Measurements from ENCODE around the gene ALDH3B2.
"Not testable (repeated sequence)": the region's sequence is repeated elsewhere in the genome, so short reads cannot be mapped to it uniquely, and the experiment has no call there.

Gene ALDH3B2

DNA sequence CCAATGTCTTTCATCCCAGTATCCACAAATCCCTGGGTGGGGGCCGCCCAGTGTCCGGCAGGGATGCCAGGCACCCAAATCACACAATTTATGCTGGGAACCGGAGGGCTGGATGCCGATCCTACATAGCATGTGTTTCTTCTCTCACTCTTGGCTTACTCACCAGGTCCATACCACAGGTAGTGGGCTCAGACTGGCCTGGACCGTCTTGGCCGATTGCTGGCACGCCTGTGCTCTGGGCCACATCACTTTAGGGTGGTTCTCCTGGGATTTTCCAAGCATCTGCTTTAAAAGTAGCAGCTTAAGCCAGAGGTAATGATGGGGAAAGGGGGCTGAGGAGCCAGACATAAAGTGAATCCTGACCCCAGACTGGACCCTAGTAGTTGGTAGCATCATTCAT lies 22.6 kb upstream of the ALDH3B2 start:
- no peak for DNase-seq (ENCODE audit: low spot score in 2 of 2)
- H3K9me3 Mint-ChIP-seq = no peaks in the 10 kb centered on the region
- H3K4me3 Mint-ChIP-seq = no peak overlapping the region
- no peaks in the 10 kb centered on the region for H3K4me1 Mint-ChIP-seq
- no peak for ATAC-seq
- H3K27ac Mint-ChIP-seq = no peak overlapping the region
- H3K36me3 Mint-ChIP-seq = no peaks in the 10 kb centered on the region

GRCh38 chr11:67695606-67696005 lies 21.2 kb upstream of the ALDH3B2 start:
- Mint-ChIP-seq H3K4me1 (no peaks in the 10 kb centered on the region), H3K36me3 (no peaks in the 10 kb centered on the region), H3K27ac (no peak overlapping the region), H3K9me3 (no peaks in the 10 kb centered on the region), H3K4me3 (no peak overlapping the region)
- DNase-seq (ENCODE audit: low spot score in 2 of 2) = no peak
- ATAC-seq = no peak

DNA sequence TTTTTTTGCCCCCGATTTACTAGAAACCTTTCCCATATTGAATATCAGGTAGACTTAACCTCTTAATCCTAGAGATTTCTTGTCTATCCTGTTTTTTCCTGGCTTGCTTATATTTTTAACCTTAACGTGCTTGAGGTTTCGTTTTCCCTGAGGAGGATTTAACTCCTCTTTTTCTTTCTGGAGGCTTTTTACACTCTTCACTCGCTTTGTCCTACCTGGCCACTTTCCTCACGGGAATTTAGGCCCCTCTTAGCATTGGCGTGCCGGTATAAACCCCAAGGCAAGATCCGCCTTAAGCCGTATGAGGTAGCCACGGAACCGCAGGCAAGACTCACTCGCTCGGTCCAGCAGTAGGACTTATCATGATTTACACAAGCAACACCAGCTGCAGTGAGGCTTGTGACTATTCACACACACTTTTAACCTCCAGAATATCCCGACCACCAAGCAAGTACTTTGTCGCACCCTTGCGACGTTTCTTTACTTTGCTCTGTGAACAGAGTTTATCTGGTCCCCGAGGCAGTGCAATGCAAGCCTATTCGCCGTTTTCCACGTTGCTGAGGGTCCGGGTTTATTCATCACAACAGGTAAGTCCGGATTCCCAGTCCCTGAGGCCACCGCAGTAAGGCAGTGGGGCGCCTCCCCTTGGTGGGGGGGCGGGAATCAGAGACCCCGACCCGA lies 20.6 kb upstream of the ALDH3B2 start:
- H3K4me3 Mint-ChIP-seq = no peak overlapping the region
- no peak overlapping the region for H3K27ac Mint-ChIP-seq
- H3K36me3 Mint-ChIP-seq = no peaks in the 10 kb centered on the region
- ATAC-seq = no peak
- no peaks in the 10 kb centered on the region for H3K9me3 Mint-ChIP-seq
- DNase-seq (ENCODE audit: low spot score in 2 of 2) = no peak
- no peaks in the 10 kb centered on the region for H3K4me1 Mint-ChIP-seq

GRCh38 chr11:67691149-67691548 lies 16.7 kb upstream of the ALDH3B2 start:
- ATAC-seq (no peak), DNase-seq (ENCODE audit: low spot score in 2 of 2) (no peak)
- Mint-ChIP-seq H3K27ac (no peak overlapping the region), H3K9me3 (no peaks in the 10 kb centered on the region), H3K4me3 (no peak overlapping the region), H3K36me3 (no peaks in the 10 kb centered on the region), H3K4me1 (peaks cover 10% of the 10 kb centered on the region)

DNA sequence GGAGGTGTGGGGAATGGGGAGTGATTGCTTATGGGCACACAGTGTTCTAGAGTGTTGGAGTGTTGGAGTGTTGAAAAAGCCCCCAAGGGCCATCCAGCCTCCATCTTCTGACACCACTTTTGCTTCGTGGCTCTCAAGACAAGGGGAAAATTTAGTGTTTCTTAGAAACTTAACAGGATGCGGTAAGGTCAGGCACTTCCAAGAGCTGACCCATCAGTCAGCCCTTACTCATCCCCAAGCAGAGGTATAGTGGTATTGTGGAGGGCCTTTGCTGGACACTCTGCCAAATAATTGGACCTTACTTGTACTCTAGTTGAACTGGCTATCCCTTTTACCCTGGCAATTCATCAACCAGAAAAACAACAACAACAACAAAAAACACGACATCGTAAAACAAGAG lies 14.8 kb upstream of the ALDH3B2 start:
- no peak overlapping the region for H3K4me3 Mint-ChIP-seq
- H3K4me1 Mint-ChIP-seq = peaks cover 10% of the 10 kb centered on the region
- DNase-seq (ENCODE audit: low spot score in 2 of 2) (no peak), ATAC-seq (peak; percentile 61)
- no peaks in the 10 kb centered on the region for H3K36me3 Mint-ChIP-seq
- H3K27ac Mint-ChIP-seq = peak overlapping the region; percentile 39
- H3K9me3 Mint-ChIP-seq = no peaks in the 10 kb centered on the region

DNA sequence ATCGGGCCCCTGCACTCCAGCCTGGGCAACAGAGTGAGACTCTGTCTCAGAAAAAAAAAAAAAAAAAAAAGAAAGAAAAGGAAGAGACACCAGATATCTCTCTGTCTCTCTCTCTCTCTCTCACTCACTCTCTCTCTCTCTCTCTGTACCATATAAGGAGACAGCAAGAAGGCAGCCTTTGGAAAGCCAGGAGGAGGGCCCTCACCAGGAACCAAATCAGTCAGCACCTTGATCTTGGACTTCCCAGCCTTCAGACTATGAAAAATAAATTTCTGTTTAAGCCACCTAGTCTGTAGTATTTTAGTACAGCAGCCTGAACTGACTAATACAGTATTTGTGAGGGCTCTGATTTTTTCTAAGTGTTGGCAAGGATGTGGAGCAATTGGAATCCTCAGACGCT lies 13.6 kb upstream of the ALDH3B2 start:
- Mint-ChIP-seq H3K9me3 (no peaks in the 10 kb centered on the region), H3K27ac (no peak overlapping the region), H3K36me3 (no peaks in the 10 kb centered on the region), H3K4me3 (no peak overlapping the region), H3K4me1 (peaks cover 10% of the 10 kb centered on the region)
- ATAC-seq (no peak), DNase-seq (ENCODE audit: low spot score in 2 of 2) (no peak)

GRCh38 chr11:67685641-67686332 lies 11.4 kb upstream of the ALDH3B2 start:
- H3K4me1 Mint-ChIP-seq; H3K27ac Mint-ChIP-seq; H3K4me3 Mint-ChIP-seq; ATAC-seq; H3K9me3 Mint-ChIP-seq; H3K36me3 Mint-ChIP-seq; DNase-seq (ENCODE audit: low spot score in 2 of 2): not testable (repeated sequence)

GRCh38 chr11:67682126-67683034 lies 8.0 kb upstream of the ALDH3B2 start:
- H3K36me3 Mint-ChIP-seq; H3K4me1 Mint-ChIP-seq; H3K27ac Mint-ChIP-seq; H3K9me3 Mint-ChIP-seq; H3K4me3 Mint-ChIP-seq; ATAC-seq; DNase-seq (ENCODE audit: low spot score in 2 of 2): not testable (repeated sequence)

DNA sequence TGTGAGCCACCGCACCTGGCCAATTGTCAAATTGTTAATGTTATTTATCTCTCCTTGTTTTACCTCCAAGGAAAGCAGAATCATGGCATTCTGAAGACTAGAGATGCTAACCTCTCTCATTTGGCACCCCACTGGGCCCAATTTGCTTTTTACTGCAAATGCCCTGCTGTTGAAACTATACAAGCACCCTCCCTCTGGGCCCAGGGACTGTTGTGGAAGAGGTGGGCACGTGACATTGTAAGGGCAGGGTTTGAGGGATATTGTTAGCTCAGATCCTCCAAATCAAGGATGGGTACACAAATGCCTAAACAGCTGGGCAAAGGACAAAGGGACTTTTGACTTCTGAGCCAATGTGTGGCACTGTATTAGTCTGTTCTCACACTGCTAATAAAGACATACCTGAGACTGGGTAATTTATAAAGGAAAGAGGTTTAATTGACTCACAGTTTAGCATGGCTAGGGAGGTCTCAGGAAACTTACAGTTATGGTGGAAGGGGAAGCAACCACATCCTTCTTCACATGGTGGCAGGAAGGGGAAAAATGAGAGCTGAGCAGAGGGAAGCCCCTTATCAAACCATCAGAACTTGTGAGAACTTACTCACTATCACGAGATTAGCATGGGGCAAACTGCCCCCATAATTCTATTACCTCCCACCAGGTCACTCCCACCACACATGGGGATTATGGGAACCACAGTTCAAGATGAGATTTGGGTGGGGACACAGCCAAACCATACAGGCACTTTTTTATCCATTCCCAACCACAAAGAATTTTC lies 6.5 kb upstream of the ALDH3B2 start:
- no peak overlapping the region for H3K27ac Mint-ChIP-seq
- no peak for ATAC-seq
- H3K4me1 Mint-ChIP-seq = no peaks in the 10 kb centered on the region
- H3K4me3 Mint-ChIP-seq = no peak overlapping the region
- H3K36me3 Mint-ChIP-seq = no peaks in the 10 kb centered on the region
- DNase-seq (ENCODE audit: low spot score in 2 of 2) = no peak
- H3K9me3 Mint-ChIP-seq = peaks cover 4% of the 10 kb centered on the region

GRCh38 chr11:67675058-67675747 lies 780 bp upstream of the ALDH3B2 start:
- Mint-ChIP-seq H3K36me3 (no peaks in the 10 kb centered on the region), H3K4me3 (no peak overlapping the region), H3K4me1 (no peaks in the 10 kb centered on the region), H3K27ac (no peak overlapping the region), H3K9me3 (peaks cover 2% of the 10 kb centered on the region)
- DNase-seq (ENCODE audit: low spot score in 2 of 2) (no peak), ATAC-seq (no peak)

GRCh38 chr11:67673902-67674301 lies 521 bp downstream of the ALDH3B2 start:
- Mint-ChIP-seq H3K4me3 (no peak overlapping the region), H3K36me3 (no peaks in the 10 kb centered on the region), H3K4me1 (no peaks in the 10 kb centered on the region), H3K9me3 (peaks cover 2% of the 10 kb centered on the region), H3K27ac (no peak overlapping the region)
- DNase-seq (ENCODE audit: low spot score in 2 of 2) = no peak
- ATAC-seq = no peak

DNA sequence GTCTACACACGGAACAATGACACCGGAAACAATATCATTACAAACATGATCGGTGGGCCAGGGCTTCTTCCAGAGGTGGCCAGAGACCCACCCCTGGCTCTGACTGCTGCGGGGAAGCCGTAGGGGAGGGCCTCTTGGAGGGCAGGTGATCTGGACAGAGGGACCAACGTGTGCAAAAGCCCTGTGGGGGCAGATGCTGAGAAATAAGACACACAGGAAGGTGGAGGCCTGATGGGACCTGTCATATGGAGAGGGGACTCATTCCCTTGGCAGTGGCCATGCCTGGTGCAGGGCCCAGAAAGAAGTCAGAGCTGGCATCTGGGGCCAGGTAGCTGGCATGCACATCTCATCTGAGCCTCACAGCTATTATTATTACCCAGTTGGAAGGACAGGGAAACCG lies 1.1 kb downstream of the ALDH3B2 start:
- Mint-ChIP-seq H3K27ac (no peak overlapping the region), H3K4me3 (no peak overlapping the region), H3K4me1 (no peaks in the 10 kb centered on the region), H3K9me3 (peaks cover 2% of the 10 kb centered on the region), H3K36me3 (no peaks in the 10 kb centered on the region)
- no peak for DNase-seq (ENCODE audit: low spot score in 2 of 2)
- ATAC-seq = no peak

DNA sequence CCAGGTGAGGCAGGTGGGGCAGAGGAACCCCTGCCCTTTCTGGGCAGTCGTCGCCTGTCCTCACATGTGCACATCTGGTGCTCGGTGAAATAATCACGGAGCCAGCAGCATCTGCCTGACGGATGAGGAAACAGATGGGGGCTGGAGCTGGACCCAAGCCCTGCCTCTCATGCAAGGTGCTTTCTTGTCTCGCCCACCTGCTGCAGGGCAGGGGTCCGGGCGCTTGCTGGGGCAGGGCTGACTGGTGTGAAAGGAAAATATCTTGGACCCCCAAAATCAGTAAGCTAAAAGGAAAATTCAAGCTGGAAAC lies 3.3 kb downstream of the ALDH3B2 start:
- DNase-seq (ENCODE audit: low spot score in 2 of 2) (no peak), ATAC-seq (no peak)
- H3K27ac Mint-ChIP-seq = no peak overlapping the region
- no peak overlapping the region for H3K4me3 Mint-ChIP-seq
- H3K4me1 Mint-ChIP-seq = no peaks in the 10 kb centered on the region
- no peaks in the 10 kb centered on the region for H3K36me3 Mint-ChIP-seq
- H3K9me3 Mint-ChIP-seq = no peaks in the 10 kb centered on the region

DNA sequence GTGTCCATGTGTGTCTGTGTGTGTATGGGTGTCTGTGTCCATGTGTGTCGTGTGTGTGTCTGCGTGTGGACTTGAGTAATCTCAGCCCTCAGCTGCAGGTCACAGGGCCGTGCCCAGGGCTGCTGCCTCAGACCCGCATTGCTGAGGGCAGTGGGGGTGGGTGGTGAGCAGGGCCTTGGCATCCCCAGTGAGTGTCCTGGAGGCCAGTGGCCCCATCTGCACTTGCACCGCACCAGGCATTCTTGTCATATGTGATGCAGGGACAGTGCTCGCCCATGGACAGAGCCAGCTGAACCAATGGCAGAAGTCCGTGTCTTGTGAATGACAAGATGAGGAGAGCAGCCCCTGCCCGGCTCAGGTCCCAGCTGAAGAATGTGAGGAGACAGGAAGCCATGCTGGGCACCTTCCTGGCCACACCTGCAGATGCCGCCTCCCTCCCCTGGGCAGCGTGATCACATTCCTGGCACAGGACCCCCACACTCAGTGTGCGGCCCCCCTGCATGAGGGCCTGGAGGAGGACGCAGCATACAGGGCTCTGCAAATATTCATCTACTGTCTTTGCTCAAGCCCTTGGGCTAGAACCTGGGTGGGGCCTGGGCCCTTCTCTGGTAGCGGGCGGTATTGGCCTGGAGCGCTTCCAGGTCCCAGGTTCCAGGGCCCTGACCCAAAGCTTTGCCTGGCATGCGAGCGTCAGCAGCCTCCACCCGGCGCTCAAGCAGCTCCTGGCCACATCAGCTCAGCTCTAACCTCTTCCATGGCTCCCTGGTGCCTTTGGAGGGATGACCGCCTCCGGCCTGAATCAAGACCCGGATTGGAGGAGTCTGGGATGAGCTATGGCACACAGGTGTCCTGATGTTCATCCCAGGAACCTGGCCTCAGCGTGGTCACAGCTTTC lies 3.9 kb downstream of the ALDH3B2 start:
- ATAC-seq = no peak
- Mint-ChIP-seq H3K4me3 (no peak overlapping the region), H3K27ac (no peak overlapping the region), H3K4me1 (no peaks in the 10 kb centered on the region), H3K36me3 (no peaks in the 10 kb centered on the region), H3K9me3 (no peaks in the 10 kb centered on the region)
- no peak for DNase-seq (ENCODE audit: low spot score in 2 of 2)

Data from stimulated activated effector memory CD8-positive, alpha-beta T cell treated with anti-CD3 and anti-CD28 coated beads, Interleukin-12 subunit alpha, Interleukin-12 subunit beta, amount 100 ng/mL, for 72 hours (primary cell).